Measurements from ENCODE around the gene AXL.

Gene AXL

GRCh38 chr19:41295499-41295898, 76.5 kb downstream of the AXL start:
- TF ChIP-seq FOXP2 (optimal IDR thresholded peaks at IDR 0.05; ENCODE audit: borderline replicate concordance, extremely low read depth, extremely low read length, insufficient read depth) (no peak), REST (IDR thresholded peaks at IDR 0.05; ENCODE audit: insufficient read depth in 1 of 2, low read depth in 2 of 2, low read length in 2 of 2) (no peak), POLR2AphosphoS5 (IDR thresholded peaks at IDR 0.05; ENCODE audit: low read depth, low read length) (no peak), SIN3A (IDR thresholded peaks at IDR 0.05; ENCODE audit: borderline replicate concordance, insufficient read depth, low read length) (no peak), TAF1 (IDR thresholded peaks at IDR 0.05; ENCODE audit: borderline replicate concordance, insufficient read depth, low read length) (no peak)

DNA sequence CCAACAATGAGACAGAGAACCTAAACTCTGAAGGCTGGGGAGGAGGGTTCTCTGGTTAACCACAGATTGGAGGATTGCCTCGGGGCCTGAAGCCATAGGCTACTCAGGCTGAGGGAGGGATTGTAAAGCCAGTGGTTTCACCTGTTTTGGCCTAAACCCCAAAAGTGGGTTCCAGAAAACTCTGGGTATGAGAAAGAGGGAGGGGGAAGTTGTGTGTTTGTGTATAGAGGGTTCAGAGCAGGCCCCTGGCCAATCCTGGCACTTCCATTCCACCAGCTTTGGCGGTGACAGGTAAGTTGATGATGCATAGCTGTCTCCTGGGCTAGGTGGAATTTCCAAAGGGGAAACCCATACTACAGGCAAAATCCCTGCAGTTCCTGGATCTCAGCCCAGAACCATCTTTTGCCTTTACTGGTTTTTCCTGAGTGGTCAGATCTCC, 77.4 kb downstream of the AXL start:
- TF ChIP-seq FOXP2 (optimal IDR thresholded peaks at IDR 0.05; ENCODE audit: borderline replicate concordance, extremely low read depth, extremely low read length, insufficient read depth) (no peak), TAF1 (IDR thresholded peaks at IDR 0.05; ENCODE audit: borderline replicate concordance, insufficient read depth, low read length) (no peak), POLR2AphosphoS5 (IDR thresholded peaks at IDR 0.05; ENCODE audit: low read depth, low read length) (no peak), SIN3A (IDR thresholded peaks at IDR 0.05; ENCODE audit: borderline replicate concordance, insufficient read depth, low read length) (no peak), REST (IDR thresholded peaks at IDR 0.05; ENCODE audit: insufficient read depth in 1 of 2, low read depth in 2 of 2, low read length in 2 of 2) (no peak)

DNA sequence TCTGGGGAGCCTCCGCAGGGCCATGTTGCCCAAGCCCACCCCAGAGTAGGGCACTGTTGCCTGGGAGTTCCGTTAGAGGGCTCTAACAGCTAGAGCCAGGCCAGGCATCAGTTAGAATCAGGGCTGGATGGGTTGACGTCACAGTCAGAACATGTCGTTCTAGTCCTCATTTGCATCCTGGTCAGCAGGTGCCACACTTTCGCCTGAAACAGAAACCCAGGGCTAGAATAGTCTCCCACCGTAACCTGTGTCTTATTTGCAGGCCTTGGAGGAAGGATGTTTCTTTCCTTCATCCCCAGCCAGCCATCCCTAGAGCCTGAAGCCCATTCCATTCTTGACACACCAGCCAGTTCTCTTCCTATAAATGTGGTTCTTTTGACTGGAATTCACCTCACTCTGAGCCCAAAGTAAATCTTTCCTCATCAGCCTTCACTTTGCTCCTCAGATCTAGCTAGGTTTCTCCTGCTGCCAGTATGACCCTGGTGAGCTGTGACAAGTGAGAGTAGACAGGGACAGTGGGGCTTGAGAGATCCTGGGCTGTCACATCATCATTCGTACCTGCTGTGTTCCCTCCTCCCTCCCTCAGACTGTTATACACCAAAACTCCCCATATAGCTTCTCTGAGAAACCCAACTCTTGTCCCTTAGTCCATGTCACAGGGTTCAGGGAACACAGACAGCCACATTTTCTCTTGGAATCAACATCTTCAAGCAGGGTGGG, 78.8 kb downstream of the AXL start:
- TF ChIP-seq FOXP2 (optimal IDR thresholded peaks at IDR 0.05; ENCODE audit: borderline replicate concordance, extremely low read depth, extremely low read length, insufficient read depth), result no peak
- 0 out of 2 replicates have a peak, but pooled peaks have one; percentile 12 for TF ChIP-seq POLR2AphosphoS5 (IDR thresholded peaks at IDR 0.05; ENCODE audit: low read depth, low read length)

- TF ChIP-seq POLR2AphosphoS5 (IDR thresholded peaks at IDR 0.05; ENCODE audit: low read depth, low read length) (no peak), FOXP2 (optimal IDR thresholded peaks at IDR 0.05; ENCODE audit: borderline replicate concordance, extremely low read depth, extremely low read length, insufficient read depth) (no peak), SIN3A (IDR thresholded peaks at IDR 0.05; ENCODE audit: borderline replicate concordance, insufficient read depth, low read length) (no peak), REST (IDR thresholded peaks at IDR 0.05; ENCODE audit: insufficient read depth in 1 of 2, low read depth in 2 of 2, low read length in 2 of 2) (no peak), TAF1 (IDR thresholded peaks at IDR 0.05; ENCODE audit: borderline replicate concordance, insufficient read depth, low read length) (no peak)
These were observed 79.4 kb downstream of the AXL start for GRCh38 chr19:41298348-41298964.

DNA sequence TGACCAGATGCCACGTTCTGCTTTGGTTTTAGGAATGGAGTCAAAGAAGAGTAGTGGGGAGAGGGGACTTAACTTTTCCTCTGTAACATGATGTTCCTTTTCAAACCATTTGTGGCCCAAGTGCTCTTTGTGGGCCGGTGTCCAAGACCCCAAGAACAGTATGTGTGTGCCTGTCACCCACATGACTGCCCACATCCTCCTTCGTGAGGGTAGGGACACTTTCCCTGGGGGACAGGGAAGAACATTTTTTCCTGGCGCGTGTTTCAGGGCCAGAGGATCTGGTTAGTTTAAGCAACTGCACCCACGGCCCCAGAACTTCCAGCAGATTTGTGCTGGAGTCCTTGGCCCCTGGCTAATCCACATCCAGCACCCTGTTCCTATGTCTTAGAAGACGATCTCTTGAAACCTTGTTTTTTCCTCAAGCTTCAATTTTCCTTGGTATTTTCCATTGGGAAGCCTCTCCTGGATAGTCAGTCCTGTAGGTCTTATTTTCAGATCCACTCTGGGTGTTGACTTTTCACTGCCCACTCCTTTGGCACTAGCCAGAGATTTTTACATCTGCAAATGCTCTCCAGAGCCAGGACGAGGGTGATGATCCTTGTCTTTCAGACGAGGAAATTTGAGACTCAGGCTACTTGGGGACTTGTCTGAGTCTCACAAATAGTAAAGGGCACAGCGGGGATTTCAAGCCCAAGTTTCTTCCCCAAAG, 80.2 kb downstream of the AXL start:
- TF ChIP-seq TAF1 (IDR thresholded peaks at IDR 0.05; ENCODE audit: borderline replicate concordance, insufficient read depth, low read length) (no peak), POLR2AphosphoS5 (IDR thresholded peaks at IDR 0.05; ENCODE audit: low read depth, low read length) (no peak), REST (IDR thresholded peaks at IDR 0.05; ENCODE audit: insufficient read depth in 1 of 2, low read depth in 2 of 2, low read length in 2 of 2) (no peak), FOXP2 (optimal IDR thresholded peaks at IDR 0.05; ENCODE audit: borderline replicate concordance, extremely low read depth, extremely low read length, insufficient read depth) (no peak), SIN3A (IDR thresholded peaks at IDR 0.05; ENCODE audit: borderline replicate concordance, insufficient read depth, low read length) (no peak)
